GM23338 (cell line): Measurements from ENCODE around the gene COPS6. TPM values are rescaled to one million over a fixed set of nuclear protein-coding genes. Genes with fewer than 3 reads are reported as not detected.

ENCODE experiments used
- CREB1 ChIP-seq: fragments of 250-450 bp; sonication (Bioruptor Pico); IDR thresholded peaks from 2 replicates; pipeline ENCODE4 v1.5.0; 2020; ENCODE audit warnings: low read depth, mild to moderate bottlenecking, moderate library complexity
- EZH2 ChIP-seq: fragments of 200-600 bp; sonication (generic); IDR thresholded peaks from one replicate; pipeline ENCODE4 v1.8.0; 2017; ENCODE audit warnings: antibody characterized with exemption, mild to moderate bottlenecking, low read depth; ENCODE audit not compliant: unreplicated experiment
- NANOG ChIP-seq: IDR thresholded peaks from 2 replicates; pipeline ENCODE4 v1.6.1; 2016; ENCODE audit warnings: antibody characterized with exemption, borderline replicate concordance
- STAT1 ChIP-seq: IDR thresholded peaks from one replicate; pipeline ENCODE4 v1.6.1; 2016; ENCODE audit warnings: antibody characterized with exemption; ENCODE audit not compliant: unreplicated experiment
- ZNF331 ChIP-seq: fragments of 250-450 bp; sonication (Bioruptor Pico); IDR thresholded peaks from 2 replicates; pipeline ENCODE4 v1.5.0; 2020; ENCODE audit warnings: low read depth, mild to moderate bottlenecking, moderate library complexity
- polyA plus RNA-seq: library from polyadenylated mRNA; unstranded; fragments of >200 nt; fragmentation: Nextera tagmentation; extraction: Ambion mirVana; gene quantifications from 2 replicates; pipeline ENCODE4 v1.2.1, GENCODE V29; 2016
- total RNA-seq: library from RNA; depleted of rRNA; stranded (reverse); fragments of >200 nt; shearing (Covaris generic); gene quantifications from 2 replicates; pipeline ENCODE4 v1.2.3, GENCODE V29; 2014
- TF ChIP-seq, protein P1 (sequence below), 2 experiments: fragments of 200-600 bp in 1 of 2; sonication (generic) in 1 of 2; conservative IDR thresholded peaks; 2 replicates each; pipeline versions ENCODE4 v1.5.1 to v1.6.1; 2016 to 2017; ENCODE audit warnings: antibody characterized with exemption in 2 of 2, low read depth in 2 of 2, mild to moderate bottlenecking in 2 of 2, moderate library complexity in 1 of 2
- TF ChIP-seq, protein P2 (sequence below): fragments of 250-450 bp; sonication (Bioruptor Pico); IDR thresholded peaks from 2 replicates; pipeline ENCODE4 v1.5.0; 2020; ENCODE audit warnings: mild to moderate bottlenecking, moderate library complexity

The COPS6 gene
- total and polyA plus RNA-seq, 2 experiments from 2014 or later, result 89.8 to 198 TPM

DNA sequence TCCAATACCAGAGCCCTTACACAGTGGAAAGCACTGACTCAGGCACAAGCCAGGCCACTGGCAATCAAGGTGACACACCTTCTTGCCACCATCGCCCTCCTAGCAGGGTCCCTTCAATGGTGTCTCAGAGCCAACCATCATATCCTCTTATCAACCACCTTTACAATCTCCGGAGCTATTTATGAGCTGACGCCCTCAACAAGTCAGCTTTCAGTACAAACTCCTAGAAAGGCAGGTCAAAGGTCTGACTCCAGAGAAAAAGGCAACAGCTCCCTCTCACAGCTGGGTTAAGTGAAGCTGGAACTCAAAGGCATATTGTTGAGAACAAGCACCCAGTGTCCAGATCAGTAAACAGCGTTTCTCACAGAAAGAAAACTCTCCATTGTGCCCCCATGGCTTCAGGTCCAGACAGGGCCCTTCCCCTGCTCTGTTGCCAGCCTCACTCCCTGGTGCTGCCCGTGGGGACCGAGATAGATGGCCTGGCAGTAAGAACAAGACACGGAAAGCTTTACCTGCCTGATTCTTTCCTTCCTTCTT, 9.7 kb upstream of the COPS6 start (continued):
- TF ChIP-seq, protein P1, sequence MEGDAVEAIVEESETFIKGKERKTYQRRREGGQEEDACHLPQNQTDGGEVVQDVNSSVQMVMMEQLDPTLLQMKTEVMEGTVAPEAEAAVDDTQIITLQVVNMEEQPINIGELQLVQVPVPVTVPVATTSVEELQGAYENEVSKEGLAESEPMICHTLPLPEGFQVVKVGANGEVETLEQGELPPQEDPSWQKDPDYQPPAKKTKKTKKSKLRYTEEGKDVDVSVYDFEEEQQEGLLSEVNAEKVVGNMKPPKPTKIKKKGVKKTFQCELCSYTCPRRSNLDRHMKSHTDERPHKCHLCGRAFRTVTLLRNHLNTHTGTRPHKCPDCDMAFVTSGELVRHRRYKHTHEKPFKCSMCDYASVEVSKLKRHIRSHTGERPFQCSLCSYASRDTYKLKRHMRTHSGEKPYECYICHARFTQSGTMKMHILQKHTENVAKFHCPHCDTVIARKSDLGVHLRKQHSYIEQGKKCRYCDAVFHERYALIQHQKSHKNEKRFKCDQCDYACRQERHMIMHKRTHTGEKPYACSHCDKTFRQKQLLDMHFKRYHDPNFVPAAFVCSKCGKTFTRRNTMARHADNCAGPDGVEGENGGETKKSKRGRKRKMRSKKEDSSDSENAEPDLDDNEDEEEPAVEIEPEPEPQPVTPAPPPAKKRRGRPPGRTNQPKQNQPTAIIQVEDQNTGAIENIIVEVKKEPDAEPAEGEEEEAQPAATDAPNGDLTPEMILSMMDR (conservative IDR thresholded peaks at IDR 0.05; ENCODE audit: low read depth in 2 of 2), result no peak
- TF ChIP-seq ZNF331 (CRISPR knock-in tag) (no peak), STAT1 (no peak), NANOG (no peak), EZH2 (no peak), CREB1 (no peak)
- TF ChIP-seq, protein P2, sequence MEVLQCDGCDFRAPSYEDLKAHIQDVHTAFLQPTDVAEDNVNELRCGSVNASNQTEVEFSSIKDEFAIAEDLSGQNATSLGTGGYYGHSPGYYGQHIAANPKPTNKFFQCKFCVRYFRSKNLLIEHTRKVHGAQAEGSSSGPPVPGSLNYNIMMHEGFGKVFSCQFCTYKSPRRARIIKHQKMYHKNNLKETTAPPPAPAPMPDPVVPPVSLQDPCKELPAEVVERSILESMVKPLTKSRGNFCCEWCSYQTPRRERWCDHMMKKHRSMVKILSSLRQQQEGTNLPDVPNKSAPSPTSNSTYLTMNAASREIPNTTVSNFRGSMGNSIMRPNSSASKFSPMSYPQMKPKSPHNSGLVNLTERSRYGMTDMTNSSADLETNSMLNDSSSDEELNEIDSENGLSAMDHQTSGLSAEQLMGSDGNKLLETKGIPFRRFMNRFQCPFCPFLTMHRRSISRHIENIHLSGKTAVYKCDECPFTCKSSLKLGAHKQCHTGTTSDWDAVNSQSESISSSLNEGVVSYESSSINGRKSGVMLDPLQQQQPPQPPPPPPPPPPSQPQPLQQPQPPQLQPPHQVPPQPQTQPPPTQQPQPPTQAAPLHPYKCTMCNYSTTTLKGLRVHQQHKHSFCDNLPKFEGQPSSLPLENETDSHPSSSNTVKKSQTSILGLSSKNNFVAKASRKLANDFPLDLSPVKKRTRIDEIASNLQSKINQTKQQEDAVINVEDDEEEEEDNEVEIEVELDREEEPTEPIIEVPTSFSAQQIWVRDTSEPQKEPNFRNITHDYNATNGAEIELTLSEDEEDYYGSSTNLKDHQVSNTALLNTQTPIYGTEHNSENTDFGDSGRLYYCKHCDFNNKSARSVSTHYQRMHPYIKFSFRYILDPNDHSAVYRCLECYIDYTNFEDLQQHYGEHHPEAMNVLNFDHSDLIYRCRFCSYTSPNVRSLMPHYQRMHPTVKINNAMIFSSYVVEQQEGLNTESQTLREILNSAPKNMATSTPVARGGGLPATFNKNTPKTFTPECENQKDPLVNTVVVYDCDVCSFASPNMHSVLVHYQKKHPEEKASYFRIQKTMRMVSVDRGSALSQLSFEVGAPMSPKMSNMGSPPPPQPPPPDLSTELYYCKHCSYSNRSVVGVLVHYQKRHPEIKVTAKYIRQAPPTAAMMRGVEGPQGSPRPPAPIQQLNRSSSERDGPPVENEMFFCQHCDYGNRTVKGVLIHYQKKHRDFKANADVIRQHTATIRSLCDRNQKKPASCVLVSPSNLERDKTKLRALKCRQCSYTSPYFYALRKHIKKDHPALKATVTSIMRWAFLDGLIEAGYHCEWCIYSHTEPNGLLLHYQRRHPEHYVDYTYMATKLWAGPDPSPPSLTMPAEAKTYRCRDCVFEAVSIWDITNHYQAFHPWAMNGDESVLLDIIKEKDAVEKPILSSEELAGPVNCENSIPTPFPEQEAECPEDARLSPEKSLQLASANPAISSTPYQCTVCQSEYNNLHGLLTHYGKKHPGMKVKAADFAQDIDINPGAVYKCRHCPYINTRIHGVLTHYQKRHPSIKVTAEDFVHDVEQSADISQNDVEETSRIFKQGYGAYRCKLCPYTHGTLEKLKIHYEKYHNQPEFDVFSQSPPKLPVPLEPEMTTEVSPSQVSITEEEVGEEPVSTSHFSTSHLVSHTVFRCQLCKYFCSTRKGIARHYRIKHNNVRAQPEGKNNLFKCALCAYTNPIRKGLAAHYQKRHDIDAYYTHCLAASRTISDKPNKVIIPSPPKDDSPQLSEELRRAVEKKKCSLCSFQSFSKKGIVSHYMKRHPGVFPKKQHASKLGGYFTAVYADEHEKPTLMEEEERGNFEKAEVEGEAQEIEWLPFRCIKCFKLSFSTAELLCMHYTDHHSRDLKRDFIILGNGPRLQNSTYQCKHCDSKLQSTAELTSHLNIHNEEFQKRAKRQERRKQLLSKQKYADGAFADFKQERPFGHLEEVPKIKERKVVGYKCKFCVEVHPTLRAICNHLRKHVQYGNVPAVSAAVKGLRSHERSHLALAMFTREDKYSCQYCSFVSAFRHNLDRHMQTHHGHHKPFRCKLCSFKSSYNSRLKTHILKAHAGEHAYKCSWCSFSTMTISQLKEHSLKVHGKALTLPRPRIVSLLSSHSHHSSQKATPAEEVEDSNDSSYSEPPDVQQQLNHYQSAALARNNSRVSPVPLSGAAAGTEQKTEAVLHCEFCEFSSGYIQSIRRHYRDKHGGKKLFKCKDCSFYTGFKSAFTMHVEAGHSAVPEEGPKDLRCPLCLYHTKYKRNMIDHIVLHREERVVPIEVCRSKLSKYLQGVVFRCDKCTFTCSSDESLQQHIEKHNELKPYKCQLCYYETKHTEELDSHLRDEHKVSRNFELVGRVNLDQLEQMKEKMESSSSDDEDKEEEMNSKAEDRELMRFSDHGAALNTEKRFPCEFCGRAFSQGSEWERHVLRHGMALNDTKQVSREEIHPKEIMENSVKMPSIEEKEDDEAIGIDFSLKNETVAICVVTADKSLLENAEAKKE, result no peak
